Motor neuron (in vitro differentiated cells): ENCODE measurements around the gene CTNND2. TPM values are rescaled to one million over a fixed set of nuclear protein-coding genes. Genes with fewer than 3 reads are reported as not detected.

Source experiments
- ATAC-seq, 8 experiments: fragments of 200-7000 bp; cut with Tn5 transposase; replicated peaks in 6 of 8; 2 replicates each; pipeline ENCODE4 v1.8.0; 2021; ENCODE audit warnings: mild to moderate bottlenecking in 8 of 8, moderate library complexity in 8 of 8
- H3K27ac ChIP-seq, 2 donors: fragments of 250-450 bp; sonication (Bioruptor Pico); 2 replicates each; pipeline ENCODE4 v1.9.0; 2021; ENCODE audit warnings: antibody characterized with exemption in 2 of 2, mild to moderate bottlenecking in 2 of 2, moderate library complexity in 1 of 2
- H3K4me1 ChIP-seq, 2 donors: fragments of 250-450 bp; sonication (Bioruptor Pico); replicated peaks in 1 of 2; 2 replicates each; pipeline ENCODE4 v1.6.1; 2021; ENCODE audit warnings: antibody characterized with exemption in 2 of 2, mild to moderate bottlenecking in 2 of 2, moderate library complexity in 1 of 2
- H3K4me3 ChIP-seq, 5 donors: fragments of 250-450 bp; sonication (Bioruptor Pico); 2 replicates each; pipeline ENCODE4 v1.9.0; 2021; ENCODE audit warnings: antibody characterized with exemption in 5 of 5, mild to moderate bottlenecking in 5 of 5, moderate library complexity in 4 of 5
- WGBS, 10 experiments: fragments of 450-650 bp; shearing (Covaris generic); methylation state at CpG; one replicate each; pipeline ENCODE4 v1.0.0; 2022; 5-methylcytosine and 5-hydroxymethylcytosine counted together
- in situ Hi-C, 9 experiments: fragments of 400-800 bp; cut with MboI; loops; one replicate each; pipeline ENCODE4 v1.15.0; 2021; ENCODE audit warnings: low sequenced_read_pairs in 9 of 9, low pct_unique_long_range_greater_than_20kb in 2 of 9; ENCODE audit not compliant: unreplicated experiment in 9 of 9
- total RNA-seq, 8 experiments: library from RNA; unstranded; fragments of 300-600 nt; gene quantifications; 2 replicates each; pipeline versions ENCODE4 v1.2.3 to v1.2.4, GENCODE V29; 2022

Gene CTNND2, protein sequence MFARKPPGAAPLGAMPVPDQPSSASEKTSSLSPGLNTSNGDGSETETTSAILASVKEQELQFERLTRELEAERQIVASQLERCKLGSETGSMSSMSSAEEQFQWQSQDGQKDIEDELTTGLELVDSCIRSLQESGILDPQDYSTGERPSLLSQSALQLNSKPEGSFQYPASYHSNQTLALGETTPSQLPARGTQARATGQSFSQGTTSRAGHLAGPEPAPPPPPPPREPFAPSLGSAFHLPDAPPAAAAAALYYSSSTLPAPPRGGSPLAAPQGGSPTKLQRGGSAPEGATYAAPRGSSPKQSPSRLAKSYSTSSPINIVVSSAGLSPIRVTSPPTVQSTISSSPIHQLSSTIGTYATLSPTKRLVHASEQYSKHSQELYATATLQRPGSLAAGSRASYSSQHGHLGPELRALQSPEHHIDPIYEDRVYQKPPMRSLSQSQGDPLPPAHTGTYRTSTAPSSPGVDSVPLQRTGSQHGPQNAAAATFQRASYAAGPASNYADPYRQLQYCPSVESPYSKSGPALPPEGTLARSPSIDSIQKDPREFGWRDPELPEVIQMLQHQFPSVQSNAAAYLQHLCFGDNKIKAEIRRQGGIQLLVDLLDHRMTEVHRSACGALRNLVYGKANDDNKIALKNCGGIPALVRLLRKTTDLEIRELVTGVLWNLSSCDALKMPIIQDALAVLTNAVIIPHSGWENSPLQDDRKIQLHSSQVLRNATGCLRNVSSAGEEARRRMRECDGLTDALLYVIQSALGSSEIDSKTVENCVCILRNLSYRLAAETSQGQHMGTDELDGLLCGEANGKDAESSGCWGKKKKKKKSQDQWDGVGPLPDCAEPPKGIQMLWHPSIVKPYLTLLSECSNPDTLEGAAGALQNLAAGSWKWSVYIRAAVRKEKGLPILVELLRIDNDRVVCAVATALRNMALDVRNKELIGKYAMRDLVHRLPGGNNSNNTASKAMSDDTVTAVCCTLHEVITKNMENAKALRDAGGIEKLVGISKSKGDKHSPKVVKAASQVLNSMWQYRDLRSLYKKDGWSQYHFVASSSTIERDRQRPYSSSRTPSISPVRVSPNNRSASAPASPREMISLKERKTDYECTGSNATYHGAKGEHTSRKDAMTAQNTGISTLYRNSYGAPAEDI (N-terminal part only)
- total RNA-seq: 10 to 100 TPM in 6 of 8 experiments, 1 to 10 TPM in 1, under 1 TPM in 1; 0.51 to 49.9 (median 40.1) TPM

DNA sequence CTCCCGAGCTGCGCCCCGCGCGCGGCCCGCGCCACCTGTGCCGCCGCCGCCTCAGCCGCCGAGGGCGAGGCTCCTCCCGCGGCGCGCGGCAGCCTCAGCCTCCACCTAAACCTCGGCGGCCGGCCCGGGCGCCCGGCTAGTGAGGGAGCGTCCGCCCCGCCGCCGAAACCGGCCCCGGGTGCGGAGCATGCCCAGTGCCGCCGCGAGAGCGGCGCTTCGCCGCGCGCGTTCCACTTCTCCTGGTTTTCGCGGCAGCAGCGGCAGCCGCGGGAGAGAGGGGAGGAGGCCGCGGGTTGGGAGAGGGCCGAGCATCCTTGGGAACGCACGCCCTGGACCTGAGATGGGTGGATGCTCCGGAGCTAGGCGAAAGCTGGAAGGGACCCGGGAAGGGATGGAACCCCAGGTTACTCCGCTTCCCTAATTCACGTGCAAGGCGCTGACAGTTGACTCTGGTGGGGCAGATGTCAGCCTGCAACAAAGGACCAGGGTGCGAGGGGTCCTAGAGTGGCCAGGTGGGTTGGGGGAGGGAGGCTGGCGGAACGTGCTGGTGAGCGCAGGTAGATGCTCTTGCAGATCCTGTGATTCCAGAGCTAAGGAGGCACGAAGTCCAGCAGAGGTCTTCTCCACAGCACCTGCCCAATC, at the start of gene CTNND2:
Gene CTNND2 (minus strand): TSS at position 182 of the 642 bp plus-strand sequence. CDS start 593 bp downstream, outside the sequence.
- in situ Hi-C loops: no loop called here
- Histone ChIP-seq H3K27ac (peak within 1 kb of the TSS; percentile 82 to 86), H3K4me1 (peaks cover 3 to 5% of the 10 kb centered on the region in 2 donors), H3K4me3 (peak within 1 kb of the TSS; percentile 51 to 80 (median 78))
- peak; percentile 56 to 88 (median 84) for ATAC-seq
- WGBS, 10 experiments: 0 to 20% methylated on average over 1 to 2 of the region's 64 CpGs; no CpG with 5 or more reads in 8 of the 10 experiments

DNA sequence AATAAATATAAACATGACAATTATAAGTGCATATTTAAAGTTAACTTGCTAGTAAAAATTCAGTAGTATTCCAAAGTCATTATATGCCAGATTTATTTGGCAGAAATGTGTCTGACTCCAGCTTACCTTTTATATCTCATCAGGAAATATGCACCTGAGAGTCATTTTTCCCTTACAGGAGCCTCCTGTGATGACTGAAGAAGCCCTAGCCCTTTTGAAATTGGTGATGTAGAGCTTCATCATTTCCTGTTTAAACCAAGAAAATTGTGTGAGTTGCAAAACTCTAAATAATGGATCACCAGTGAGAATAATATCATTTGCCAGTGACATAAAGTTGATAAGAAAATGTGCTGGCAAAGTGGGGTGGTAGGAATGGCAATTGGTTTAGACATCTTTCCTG, 42.1 kb upstream of the CTNND2 start:
- no peak for ATAC-seq
- Histone ChIP-seq H3K4me1 (no peaks in the 10 kb centered on the region), H3K4me3 (no peak overlapping the region), H3K27ac (no peak overlapping the region)
- in situ Hi-C loops: no loop called here

DNA sequence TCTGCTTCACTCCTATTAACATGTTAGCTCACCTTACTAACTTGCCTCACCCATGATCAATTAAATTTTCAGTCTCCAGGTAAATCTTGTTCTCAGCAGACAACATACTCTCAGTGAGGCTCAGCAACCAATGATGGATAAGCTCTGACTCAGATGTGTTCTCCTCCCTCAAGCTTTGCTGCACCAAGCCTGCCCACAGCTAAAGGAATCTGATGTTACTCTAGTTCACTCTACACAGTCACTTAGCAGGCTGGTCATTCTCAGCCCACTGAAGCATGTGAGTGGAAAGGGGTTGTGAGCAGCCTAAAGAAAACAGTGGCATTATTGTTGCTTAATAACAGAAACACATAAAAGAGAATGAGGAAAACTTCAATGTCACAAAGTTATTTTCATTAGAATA, 37.3 kb upstream of the CTNND2 start:
- H3K4me1 ChIP-seq: no peaks in the 10 kb centered on the region
- in situ Hi-C loops: no loop called here
- H3K27ac ChIP-seq: no peak overlapping the region
- ATAC-seq: peak in 1 of 8 experiments; percentile 17
- no peak overlapping the region for H3K4me3 ChIP-seq

DNA sequence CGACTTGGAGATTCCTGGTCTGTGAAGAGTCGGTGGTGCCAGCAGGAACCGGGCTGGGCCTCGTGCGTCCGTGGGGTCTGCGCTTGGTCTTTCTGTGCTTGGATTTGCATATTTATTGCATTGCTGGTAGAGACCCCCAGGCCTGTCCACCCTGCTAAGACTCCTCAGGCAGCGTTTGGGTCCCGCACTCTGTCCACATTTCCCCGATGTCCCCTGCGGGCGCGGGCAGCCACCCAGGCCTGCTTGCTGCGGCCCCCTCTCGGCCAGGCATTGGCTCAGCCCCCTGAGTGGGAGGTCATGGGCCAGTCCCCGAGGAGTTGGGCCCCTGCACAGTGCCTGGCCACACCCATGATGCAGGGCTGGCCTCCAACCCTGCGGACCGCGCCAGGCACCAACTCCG, 27.4 kb upstream of the CTNND2 start:
- no peak for ATAC-seq
- Histone ChIP-seq H3K4me3 (no peak overlapping the region), H3K4me1 (no peaks in the 10 kb centered on the region), H3K27ac (no peak overlapping the region)
- in situ Hi-C loops: no loop called here
- WGBS, 10 experiments: 40 to 100% (median 90%) methylated on average over 2 to 4 of the region's 20 CpGs; no CpG with 5 or more reads in 6 of the 10 experiments

DNA sequence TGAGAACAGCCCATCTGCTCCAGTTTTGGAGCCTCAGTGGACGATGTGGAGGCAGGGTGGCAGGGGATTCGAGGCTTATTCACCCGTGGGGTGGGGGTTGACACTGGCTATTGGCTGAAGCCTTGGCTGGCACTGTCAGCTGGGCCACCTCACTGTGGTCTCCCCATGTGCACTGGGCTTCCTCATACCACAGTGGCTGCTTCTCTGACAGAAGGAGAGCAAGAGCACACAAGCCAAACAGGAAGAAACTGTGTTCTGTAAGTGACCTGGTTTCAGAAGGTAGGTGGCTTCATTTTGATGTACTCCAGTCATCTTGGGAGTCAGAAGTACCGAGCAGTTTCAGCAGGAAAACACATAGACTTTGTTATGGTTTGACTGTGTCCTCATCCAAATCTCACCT, 24.7 kb upstream of the CTNND2 start:
- Histone ChIP-seq H3K27ac (no peak overlapping the region), H3K4me1 (no peaks in the 10 kb centered on the region), H3K4me3 (no peak overlapping the region)
- 0 to 100% (median 50%) methylated on average over 1 to 4 of the region's 4 CpGs; no CpG with 5 or more reads in 3 of the 10 experiments for WGBS, 10 experiments
- no peak for ATAC-seq
- in situ Hi-C loops: no loop called here

DNA sequence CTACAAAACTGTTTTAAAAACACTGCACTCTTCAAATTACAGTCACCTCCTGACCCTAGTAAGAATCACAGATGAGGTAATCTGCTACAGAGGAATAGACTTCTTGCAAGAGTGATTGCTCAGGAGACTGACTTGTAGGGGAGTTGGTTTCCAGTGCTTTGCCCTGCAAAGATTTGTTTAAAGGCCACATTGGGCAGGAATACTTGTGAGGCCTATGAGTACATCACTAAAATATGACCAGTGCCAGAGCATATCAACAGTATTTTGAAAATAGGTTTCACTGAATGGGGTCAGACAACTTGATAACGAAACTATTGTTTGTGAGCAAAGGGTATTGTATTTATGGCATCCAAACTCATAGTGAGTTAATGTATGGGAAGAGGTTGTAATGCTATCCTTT, 21.5 kb upstream of the CTNND2 start:
- Histone ChIP-seq H3K27ac (no peak overlapping the region), H3K4me1 (no peaks in the 10 kb centered on the region), H3K4me3 (no peak overlapping the region)
- 17 to 100% (median 80%) methylated on average over 1 of the region's 1 CpG; no CpG with 5 or more reads in 3 of the 10 experiments for WGBS, 10 experiments
- in situ Hi-C loops: no loop called here
- ATAC-seq: no peak

DNA sequence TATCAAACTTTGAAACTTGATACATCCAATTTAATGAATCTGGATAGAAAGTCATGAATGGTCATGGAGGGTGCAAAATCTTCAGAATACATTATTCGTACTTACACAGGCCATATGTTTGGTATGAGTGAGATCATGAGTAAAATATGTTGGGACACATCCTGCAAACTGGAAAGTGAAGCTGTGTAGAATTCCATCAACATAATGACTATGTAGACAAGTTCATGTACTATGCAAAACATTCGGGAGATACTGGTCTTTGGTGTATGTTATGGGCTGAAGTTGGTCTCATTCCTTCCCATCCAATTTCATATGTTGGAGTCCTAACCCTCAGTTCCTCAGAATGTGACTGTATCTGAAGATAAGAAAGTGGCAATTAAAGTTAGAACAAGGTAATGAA, 18.1 kb upstream of the CTNND2 start:
- 0 to 94% (median 60%) methylated on average over 1 to 2 of the region's 2 CpGs; no CpG with 5 or more reads in 3 of the 10 experiments for WGBS, 10 experiments
- Histone ChIP-seq H3K4me1 (no peaks in the 10 kb centered on the region), H3K4me3 (no peak overlapping the region), H3K27ac (no peak overlapping the region)
- ATAC-seq: peak in 1 of 8 experiments; percentile 85
- in situ Hi-C loops: no loop called here

DNA sequence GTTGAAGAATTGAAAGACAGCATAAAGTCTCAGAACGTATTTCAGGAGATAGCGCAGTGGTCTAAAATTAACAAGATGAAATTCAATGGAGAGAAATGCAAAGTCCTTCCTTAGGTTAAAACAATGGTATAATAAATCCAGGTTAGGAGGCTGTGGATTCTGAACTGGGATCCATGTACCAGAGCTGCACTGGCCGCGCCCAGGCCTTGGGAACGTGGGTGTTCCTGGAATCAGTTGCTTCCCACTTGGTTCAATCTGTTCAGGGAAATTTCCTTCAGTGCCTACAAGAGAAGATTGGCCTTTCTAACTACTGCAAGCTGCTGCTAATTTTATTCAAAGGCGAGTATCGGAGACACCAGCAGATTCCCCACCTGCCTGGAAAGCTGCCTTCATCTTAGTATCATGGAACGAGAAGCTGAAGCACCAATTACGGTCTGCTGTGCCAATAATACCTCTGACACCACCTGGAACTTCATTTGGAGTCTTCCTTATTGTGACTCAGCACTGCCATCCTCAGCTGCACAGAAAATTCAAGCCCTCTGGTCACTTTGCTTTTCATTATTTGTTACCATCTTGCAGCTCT, 14.3 kb upstream of the CTNND2 start:
- no peak for ATAC-seq
- Histone ChIP-seq H3K4me1 (no peaks in the 10 kb centered on the region), H3K27ac (no peak overlapping the region), H3K4me3 (no peak overlapping the region)
- WGBS, 10 experiments: 35 to 100% (median 85%) methylated on average over 2 to 9 of the region's 9 CpGs; no CpG with 5 or more reads in 1 of the 10 experiments
- in situ Hi-C loops: no loop called here

DNA sequence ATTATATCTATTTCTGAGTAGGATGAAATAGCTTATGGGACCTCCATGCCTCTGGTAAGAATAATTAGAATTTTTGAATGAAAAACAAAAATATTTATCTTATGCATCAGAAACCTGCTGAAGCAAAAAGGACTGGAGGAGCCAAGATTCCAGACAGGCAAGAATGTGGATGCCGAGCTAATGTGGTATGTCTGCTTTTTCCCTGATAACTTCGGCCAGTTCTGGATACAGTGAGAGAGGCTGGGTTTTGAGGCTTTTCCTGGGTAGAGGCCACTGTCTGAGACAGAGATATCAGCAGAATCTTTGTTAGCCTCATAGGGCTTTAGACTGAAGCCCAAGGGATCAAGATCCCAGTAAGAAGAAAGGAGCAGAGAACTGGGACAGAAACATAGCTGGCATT, 5.2 kb upstream of the CTNND2 start:
- ATAC-seq: no peak
- 0 to 100% (median 60%) methylated on average over 1 to 2 of the region's 2 CpGs; no CpG with 5 or more reads in 4 of the 10 experiments for WGBS, 10 experiments
- Histone ChIP-seq H3K4me1 (no peaks in the 10 kb centered on the region), H3K4me3 (no peak overlapping the region), H3K27ac (no peak overlapping the region)
- in situ Hi-C loops: no loop called here

DNA sequence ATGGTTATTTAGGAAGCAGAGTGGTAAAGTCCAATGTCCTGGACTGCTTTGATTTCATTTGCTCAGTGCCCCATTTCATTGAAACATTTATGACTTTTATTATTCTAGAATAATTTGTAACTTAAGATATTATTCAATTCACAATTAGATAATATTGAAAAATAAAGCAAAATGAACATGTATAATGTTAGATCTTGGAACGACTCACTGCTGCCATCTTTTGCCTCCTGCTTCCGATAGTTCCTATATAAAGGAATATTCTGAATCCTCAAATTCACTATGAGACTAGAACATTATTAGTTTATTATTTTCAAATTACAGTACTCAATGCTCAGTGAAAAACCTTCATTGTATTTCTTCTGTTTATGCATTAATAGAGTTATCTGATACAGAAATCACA, 2.3 kb upstream of the CTNND2 start:
- 5 to 100% (median 67%) methylated on average over 1 to 2 of the region's 2 CpGs; no CpG with 5 or more reads in 1 of the 10 experiments for WGBS, 10 experiments
- no peak overlapping the region for H3K4me3 ChIP-seq
- no peak overlapping the region for H3K27ac ChIP-seq
- H3K4me1 ChIP-seq: peaks cover 3% of the 10 kb centered on the region in 2 donors
- in situ Hi-C loops: no loop called here
- ATAC-seq: no peak

DNA sequence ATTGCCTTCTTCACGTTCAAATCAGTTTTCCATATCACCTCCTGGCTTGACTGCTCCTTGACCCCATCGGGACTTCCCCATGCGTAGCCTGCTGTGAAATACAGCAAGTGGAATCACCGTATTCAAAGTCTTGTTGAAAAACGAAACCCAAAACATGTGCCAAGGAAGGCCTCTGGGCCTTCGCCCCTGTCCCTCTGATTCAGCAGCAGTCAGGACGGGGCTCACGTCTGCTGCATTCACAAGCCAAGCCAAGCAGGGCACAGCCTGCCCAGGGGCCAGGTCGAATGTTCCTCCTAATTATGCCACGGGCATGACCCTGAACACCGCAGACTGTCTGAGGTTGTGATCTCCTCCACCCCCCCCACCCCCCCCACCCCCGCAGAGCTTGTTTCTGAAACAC, 960 bp upstream of the CTNND2 start:
- no peak for ATAC-seq
- Histone ChIP-seq H3K27ac (no peak overlapping the region), H3K4me3 (peak overlapping the region in 1 of 5 donors; percentile 51), H3K4me1 (peaks cover 3 to 5% of the 10 kb centered on the region in 2 donors)
- in situ Hi-C loops: no loop called here
- WGBS, 10 experiments: 0 to 49% (median 36%) methylated on average over 2 to 6 of the region's 12 CpGs; no CpG with 5 or more reads in 3 of the 10 experiments

DNA sequence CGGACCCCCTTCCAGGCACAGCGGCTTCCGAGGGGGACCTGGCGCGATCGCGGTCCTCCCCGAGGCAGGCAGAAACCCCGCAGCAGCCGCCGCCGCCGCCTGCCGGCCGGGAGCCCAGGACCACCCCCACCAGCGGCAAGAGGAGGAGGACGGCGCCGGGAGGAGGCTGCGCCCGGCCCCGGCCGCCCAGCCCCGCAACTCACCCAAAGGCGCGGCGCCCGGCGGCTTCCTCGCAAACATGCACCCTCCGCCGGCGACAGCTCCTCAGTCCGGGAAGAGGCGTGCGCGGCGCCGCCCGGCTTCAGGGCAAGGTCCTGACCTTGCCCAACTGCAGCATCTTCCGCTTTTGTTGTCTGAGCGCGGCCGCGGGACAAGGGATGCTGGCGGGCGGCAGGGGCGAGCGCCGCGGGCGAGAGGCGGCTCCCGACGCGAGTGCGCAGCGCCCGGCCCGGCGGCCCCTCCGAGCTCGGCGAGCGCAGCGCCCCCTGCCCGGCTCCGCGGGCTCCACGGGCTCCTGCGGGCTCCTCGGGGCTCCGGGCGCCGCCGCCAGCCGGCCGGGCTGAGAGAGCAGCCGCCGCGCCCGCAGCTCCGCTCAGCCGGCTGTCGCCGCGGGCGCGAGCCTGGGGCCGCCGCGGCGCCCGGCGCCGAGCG, 507 bp downstream of the CTNND2 start:
- H3K27ac ChIP-seq: peak overlapping the region; percentile 82 to 86
- peak; percentile 49 to 80 (median 78) for ATAC-seq
- 0% methylated on average over 2 of the region's 97 CpGs; no CpG with 5 or more reads in 9 of the 10 experiments for WGBS, 10 experiments
- in situ Hi-C loops: no loop called here
- H3K4me1 ChIP-seq: peaks cover 3 to 5% of the 10 kb centered on the region in 2 donors
- H3K4me3 ChIP-seq: peak overlapping the region; percentile 51 to 80 (median 78)
